Measurements from ENCODE around the gene DLGAP5. TPM values are rescaled to one million over a fixed set of nuclear protein-coding genes. Genes with fewer than 3 reads are reported as not detected.

Gene DLGAP5
- polyA plus RNA-seq, 4 donors, result 28.7 to 35.3 (median 29.9) TPM

DNA sequence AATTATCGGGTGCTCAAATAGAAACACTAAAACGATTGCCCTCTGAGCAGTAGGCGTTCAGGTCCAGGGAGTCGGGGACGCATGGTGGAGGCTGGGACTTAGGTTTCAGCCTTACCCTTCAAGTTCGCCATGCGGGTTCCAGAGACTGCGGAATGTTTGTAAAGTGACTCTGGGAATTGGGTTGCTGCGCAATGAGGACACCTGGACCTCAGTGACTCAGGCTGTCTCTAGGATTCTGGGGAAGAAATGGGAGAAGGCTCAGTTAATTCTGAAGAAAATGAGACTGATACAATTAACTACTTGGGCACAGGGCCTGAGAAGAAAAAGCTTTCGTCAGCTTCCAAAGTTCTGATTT, 61.2 kb downstream of the DLGAP5 start:
- DNase-seq (ENCODE audit: low read depth in 4 of 4, low spot score in 3 of 4), result no peak

DNA sequence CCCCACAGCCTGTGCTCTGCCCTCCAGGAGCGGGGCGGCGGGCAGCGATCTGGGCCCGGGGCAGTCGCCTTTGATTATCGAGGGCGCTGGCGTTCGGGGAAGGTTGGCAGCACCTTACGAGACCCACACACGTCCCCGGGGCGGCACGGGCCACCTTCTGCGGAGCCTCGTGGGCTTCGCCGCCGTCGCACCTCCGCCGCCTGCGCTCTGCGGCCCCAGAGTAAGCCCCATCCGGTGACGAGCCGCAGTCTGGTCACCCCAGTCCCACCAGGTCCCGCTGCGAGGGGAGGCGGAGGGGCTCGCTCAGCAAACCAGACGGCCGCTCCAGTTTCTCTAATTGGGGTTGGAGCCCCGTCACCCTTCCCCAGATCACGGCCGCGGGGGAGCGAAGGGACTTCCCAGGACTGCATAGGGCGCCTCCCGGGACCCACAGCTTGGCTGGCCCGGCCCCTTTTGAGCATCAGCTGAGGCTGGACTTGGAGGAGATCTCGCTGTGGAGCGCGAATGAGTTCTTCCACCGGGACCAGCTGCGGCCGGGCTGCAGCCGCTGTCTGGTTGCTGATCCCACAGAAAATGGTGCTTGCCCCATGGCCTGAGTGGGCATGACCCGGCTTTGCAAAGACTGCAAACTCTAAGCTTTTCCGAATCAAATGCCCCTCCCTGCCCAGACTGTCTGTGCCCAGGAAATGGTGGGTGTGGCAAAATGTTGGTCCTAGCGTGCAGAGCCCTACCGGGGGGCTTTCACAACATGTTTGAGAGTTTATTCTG, 61.8 kb downstream of the DLGAP5 start:
- no peak for DNase-seq (ENCODE audit: low read depth in 4 of 4, low spot score in 3 of 4)

DNA sequence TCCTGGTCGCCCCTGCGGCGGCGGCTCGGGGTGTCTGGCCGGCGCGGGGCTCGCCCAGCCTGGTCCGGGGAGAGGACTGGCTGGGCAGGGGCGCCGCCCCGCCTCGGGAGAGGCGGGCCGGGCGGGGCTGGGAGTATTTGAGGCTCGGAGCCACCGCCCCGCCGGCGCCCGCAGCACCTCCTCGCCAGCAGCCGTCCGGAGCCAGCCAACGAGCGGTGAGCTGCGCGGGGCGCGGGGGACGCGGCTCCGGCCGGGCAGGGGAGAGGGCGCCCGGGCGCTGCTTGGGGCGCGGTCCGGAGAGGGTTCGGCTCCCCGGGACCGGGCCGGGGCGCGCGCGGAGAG, 62.3 kb downstream of the DLGAP5 start, which contains the start of gene LGALS3:
Gene LGALS3, plus strand, starts transcription at position 167 of the 342 bp plus-strand sequence. CDS start 8,122 bp downstream, outside the sequence.
- DNase-seq (ENCODE audit: low read depth in 4 of 4, low spot score in 3 of 4), result no peak

GRCh38 chr14:55128386-55129085, 62.8 kb downstream of the DLGAP5 start:
- no peak for DNase-seq (ENCODE audit: low read depth in 4 of 4, low spot score in 3 of 4)

DNA sequence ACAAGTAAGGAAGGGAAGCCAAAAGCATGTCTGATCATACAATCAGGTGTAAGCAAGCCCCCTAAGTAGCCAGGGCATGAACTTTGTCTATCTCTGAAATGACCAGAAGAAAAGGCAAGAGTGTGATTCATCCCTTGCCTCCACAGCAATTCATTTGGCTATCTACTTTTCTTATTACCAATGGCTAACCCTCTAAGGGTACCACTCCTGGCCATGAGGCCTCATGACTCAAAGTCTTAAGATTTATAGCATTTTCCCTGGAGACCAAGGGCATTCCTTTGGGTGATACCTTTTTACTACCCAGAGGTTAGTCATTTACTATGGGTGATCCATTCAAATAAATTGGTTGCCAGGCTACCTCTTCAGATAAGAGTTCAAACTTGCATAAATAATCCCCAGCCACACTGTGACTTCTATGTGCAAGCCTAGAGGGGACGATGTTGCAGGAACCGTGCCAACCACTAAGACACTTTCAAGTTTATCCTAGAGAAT, 63.9 kb downstream of the DLGAP5 start:
- no peak for DNase-seq (ENCODE audit: low read depth in 4 of 4, low spot score in 3 of 4)

- DNase-seq (ENCODE audit: low read depth in 4 of 4, low spot score in 3 of 4), result no peak
Observed at GRCh38 chr14:55126932-55127459, 64.4 kb downstream of the DLGAP5 start.

DNA sequence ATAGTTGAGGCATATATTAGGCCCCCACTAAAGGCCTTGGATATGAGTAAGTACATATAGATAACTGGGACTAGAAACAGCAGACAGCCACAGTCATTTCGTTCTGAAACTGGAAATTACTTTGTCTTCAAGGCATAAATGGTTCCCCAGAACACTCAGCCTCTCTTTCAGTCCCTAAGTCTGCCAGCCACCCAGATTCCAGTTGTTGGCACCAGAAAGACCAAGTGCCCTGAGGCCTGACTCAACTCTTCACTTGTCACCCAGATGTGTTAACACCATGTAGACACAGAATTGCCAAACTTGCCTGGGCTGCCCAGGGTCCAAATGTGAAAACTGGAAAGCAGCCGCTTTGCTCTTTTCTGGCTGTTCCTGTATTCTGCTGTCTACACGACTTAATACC, 65.4 kb downstream of the DLGAP5 start:
- DNase-seq (ENCODE audit: low read depth in 4 of 4, low spot score in 3 of 4), result no peak

DNA sequence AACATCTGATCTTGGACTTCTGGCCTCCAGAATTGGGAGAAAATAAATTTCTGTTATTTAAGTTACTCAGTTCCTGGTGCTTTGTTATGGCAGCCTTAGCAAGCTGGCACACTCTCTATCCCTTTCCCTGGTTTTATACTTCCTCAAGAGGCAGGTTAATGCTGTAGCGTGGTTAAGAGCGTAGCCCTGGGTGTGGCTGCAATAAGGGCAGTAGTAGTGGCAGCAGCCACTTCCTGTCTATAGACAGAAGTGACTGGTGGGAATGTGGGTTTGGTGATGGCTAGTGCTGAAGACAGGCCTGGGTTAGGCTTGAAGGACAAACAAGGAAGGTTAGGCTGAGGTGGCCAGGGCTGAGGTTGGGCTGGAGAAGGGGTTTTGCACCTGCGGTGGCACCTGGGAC, 66.0 kb downstream of the DLGAP5 start:
- DNase-seq (ENCODE audit: low read depth in 4 of 4, low spot score in 3 of 4), result no peak

DNA sequence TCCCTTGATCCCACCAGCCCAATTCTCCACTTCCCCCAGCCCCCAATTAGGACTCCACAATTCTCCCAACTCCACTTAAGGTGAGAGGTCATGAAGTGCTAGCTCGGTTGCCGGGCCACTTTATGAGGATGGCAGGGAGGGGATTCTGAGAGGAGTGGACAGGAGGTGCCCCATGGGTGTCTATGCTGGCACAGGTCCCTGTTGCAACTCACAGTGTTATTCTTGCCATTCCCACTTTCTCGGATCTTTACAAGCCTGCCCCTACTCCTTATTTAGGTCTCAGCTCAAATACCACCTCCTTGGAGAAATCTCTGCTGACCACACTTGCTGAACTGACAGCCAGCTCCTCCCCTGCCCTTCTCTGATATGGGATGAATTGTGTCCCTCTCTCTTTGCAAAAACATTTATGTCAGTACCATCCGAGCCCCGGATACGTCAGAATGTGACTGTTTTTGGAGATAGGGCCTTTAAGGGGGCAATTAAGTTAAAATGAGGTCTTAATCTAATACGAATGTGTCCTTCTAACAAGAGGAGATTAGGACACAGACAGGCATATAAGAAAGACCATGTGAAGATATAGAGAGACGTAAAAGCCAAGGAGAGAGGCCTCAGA, 66.5 kb downstream of the DLGAP5 start:
- DNase-seq (ENCODE audit: low read depth in 4 of 4, low spot score in 3 of 4), result no peak

GRCh38 chr14:55123852-55124639, 67.3 kb downstream of the DLGAP5 start:
- DNase-seq (ENCODE audit: low read depth in 4 of 4, low spot score in 3 of 4), result no peak

DNA sequence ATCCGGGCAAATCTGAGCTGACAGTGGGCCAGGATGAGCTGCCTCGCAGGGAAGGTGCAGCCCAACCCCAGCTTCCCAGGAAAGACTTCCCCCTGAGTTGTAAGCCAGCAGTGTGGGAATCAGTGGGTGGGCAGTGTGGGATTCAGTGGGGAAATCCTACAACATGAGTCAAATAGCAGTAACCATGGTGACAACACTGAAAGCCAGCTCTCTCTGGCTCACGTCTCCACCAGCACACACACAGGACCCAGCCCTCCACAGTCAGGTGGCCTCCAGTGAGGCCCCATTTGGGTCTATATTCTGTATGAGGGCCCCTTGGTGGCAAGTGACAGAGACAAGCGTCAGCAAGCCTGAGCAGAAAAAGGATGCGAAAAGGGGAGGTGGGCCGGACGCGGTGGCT, 68.3 kb downstream of the DLGAP5 start:
- no peak for DNase-seq (ENCODE audit: low read depth in 4 of 4, low spot score in 3 of 4)

- no peak for DNase-seq (ENCODE audit: low read depth in 4 of 4, low spot score in 3 of 4)
Observed at GRCh38 chr14:55122440-55122986, 68.9 kb downstream of the DLGAP5 start.

GRCh38 chr14:55121628-55122439, 69.6 kb downstream of the DLGAP5 start:
- DNase-seq (ENCODE audit: low read depth in 4 of 4, low spot score in 3 of 4), result no peak

DNA sequence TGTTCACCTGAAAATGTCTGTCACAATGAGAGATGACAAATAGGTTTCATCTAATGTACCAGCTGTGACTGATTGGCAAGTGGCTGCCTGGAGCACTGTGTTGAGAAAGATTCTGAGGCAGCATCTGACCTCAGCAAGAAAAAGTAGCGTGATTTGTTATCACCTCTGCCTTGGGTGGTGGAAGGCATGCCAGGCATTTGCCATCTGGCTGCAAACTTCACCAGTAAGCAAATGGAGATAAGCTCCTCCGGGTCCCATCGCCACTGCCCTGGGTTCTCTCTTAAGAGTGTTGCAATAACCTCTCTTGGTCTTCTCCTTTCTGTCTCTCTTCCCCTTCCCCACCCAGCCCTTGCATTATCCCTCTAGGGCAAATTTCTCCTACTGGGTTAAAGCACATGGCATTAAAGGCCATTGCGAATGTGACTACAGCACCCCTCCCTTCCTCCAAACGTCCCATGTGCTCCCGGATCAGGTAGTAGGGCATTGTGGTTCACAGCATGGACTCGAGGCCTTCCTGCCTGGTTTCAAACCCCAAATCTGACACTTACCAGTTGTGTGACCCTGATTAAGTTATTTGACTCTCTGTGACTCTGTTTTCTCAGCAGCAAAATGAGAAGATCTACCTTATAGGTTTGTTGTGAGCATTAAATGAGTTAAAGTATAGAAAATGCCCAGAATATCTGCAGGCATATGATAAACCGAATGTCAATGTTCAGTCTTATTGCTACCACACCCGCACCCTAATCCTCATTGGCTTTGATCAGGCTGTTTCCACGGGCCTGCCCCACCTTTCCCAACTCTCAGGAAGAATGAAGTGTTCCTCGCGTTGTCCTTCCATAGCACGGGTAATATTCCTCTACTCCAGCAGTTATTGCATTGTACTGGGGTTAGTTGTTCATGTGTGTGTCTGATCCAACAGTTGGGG, 70.6 kb downstream of the DLGAP5 start:
- no peak for DNase-seq (ENCODE audit: low read depth in 4 of 4, low spot score in 3 of 4)

- DNase-seq (ENCODE audit: low read depth in 4 of 4, low spot score in 3 of 4), result no peak
Observed at GRCh38 chr14:55118761-55119160, 72.6 kb downstream of the DLGAP5 start.

DNA sequence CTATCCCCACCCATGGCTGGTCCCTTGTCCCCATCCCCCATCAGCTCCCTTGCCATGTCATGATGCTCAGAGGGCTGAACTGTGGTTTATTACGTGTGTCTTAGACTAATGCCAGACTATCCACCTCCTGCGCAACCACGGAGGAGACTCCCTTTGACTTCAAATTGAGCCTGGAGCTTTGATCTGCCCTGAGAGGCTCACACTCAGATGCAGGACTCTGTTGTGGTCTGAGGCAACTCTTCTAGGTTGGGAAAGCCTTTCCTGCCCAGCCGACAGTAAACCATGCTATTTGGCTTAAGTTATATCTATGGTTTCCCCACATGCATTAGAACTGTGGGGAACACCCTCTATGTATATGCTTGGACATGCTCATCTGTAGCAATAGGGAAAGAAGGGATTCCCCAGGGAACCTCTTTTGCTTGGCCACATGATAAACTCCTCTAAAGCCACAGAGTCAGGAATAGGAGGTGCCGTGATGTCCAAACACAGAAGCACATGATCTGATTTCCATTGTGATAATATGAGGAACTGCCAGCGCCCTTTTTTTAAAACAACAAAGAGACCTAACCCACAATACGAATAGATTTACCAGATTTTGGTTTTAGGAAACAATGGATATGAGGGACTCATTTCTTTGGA, 73.5 kb downstream of the DLGAP5 start:
- no peak for DNase-seq (ENCODE audit: low read depth in 4 of 4, low spot score in 3 of 4)

DNA sequence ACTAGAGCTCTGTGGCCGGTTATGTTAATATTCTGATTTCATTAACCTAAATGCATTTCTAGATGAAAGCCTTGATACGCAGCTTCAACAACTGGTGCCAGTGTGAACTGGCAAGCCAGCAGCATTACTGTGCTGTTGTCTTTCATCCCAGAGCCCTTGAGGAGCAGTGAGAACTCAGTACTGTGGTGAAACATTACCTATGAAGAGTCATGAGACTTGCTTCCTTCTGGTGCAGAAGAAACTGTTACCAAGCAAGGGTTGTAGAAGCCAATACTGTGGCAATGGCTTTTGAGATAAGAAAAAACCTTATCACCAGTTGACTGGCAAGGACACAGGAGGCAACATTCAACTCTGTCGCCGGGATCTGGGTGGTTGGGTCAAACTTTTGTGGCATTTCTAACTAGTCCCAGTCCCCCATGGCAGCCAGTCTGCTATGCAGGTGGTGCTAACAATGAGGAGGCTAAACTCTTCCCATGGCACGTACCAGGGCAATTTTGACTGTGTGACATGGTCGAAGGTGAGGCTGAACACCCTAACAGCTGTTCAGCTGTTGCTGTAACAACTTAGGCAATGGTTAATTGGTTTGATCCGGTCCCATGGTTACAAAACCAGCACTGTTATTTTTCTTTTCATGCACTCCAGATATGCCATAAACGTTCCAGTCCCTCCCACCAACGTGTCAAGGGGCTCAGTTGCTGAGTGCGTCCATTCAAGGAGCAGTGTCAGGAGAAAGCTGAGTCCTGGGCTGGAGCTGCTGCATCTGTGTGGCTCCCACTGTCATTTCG, 74.9 kb downstream of the DLGAP5 start:
- DNase-seq (ENCODE audit: low read depth in 4 of 4, low spot score in 3 of 4), result no peak

Data from left renal pelvis (tissue), 4 donors.